Inferior parietal cortex (tissue), 1 donor: ENCODE data around the gene KCNK6.

Experiments used
- DNase-seq: peaks from one replicate; pipeline ENCODE4 v3.0.0-alpha.2; 2016; ENCODE audit errors: extremely low spot score

Gene KCNK6

GRCh38 chr19:38298821-38299680 lies 20.6 kb upstream of the KCNK6 start:
- no peak for DNase-seq

GRCh38 chr19:38303517-38304351 lies 15.9 kb upstream of the KCNK6 start, which contains the start of gene C19orf33:
Gene C19orf33 (plus strand): TSS chr19:38304251. CDS start chr19:38304262, 11 bp downstream.
- DNase-seq: no peak

- no peak for DNase-seq
Measured at GRCh38 chr19:38304352-38304865, 15.2 kb upstream of the KCNK6 start.

GRCh38 chr19:38304866-38305429 lies 14.7 kb upstream of the KCNK6 start:
- DNase-seq: no peak

- no peak for DNase-seq
Measured at GRCh38 chr19:38306236-38306635, 13.4 kb upstream of the KCNK6 start.

GRCh38 chr19:38307076-38307475 lies 12.6 kb upstream of the KCNK6 start:
- DNase-seq: no peak

GRCh38 chr19:38307597-38307996 lies 12.0 kb upstream of the KCNK6 start:
- DNase-seq: no peak

GRCh38 chr19:38308006-38308766 lies 11.5 kb upstream of the KCNK6 start:
- no peak for DNase-seq

- DNase-seq: no peak
Measured at GRCh38 chr19:38308926-38309614, 10.6 kb upstream of the KCNK6 start.

- DNase-seq: no peak
Measured at GRCh38 chr19:38309615-38310278, 9.9 kb upstream of the KCNK6 start.

GRCh38 chr19:38310279-38310670 lies 9.4 kb upstream of the KCNK6 start:
- no peak for DNase-seq

GRCh38 chr19:38310986-38311385 lies 8.7 kb upstream of the KCNK6 start:
- no peak for DNase-seq

- peak; percentile 95 for DNase-seq
Measured at GRCh38 chr19:38315657-38316476, 3.8 kb upstream of the KCNK6 start, which contains the start of gene YIF1B. Gene YIF1B (minus strand): TSS chr19:38315947. CDS start chr19:38315917, 30 bp downstream.

GRCh38 chr19:38316477-38317067 lies 3.1 kb upstream of the KCNK6 start:
- DNase-seq: no peak

GRCh38 chr19:38317104-38317612 lies 2.5 kb upstream of the KCNK6 start:
- no peak for DNase-seq

GRCh38 chr19:38318660-38319059 lies 985 bp upstream of the KCNK6 start:
- DNase-seq: no peak

GRCh38 chr19:38320969-38321339 lies 1.3 kb downstream of the KCNK6 start:
- DNase-seq: no peak

- no peak for DNase-seq
Measured at GRCh38 chr19:38321646-38322196, 2.1 kb downstream of the KCNK6 start.
